Fibroblast of pulmonary artery (primary cell): ENCODE results near the gene PRKACB.

Experiments used
- DNase-seq: peaks from one replicate; pipeline ENCODE4 v3.0.0-alpha.2; 2010; ENCODE audit warnings: low read depth
- H3K4me3 ChIP-seq: replicated peaks from 2 replicates; pipeline ENCODE4 v1.5.1; 2011; ENCODE audit warnings: low read depth, mild to moderate bottlenecking, control low read depth, low read length, moderate library complexity
- CTCF ChIP-seq: IDR thresholded peaks from 2 replicates; pipeline ENCODE4 v1.5.1; 2011; ENCODE audit warnings: mild to moderate bottlenecking, control low read depth, low read length, inconsistent platforms; ENCODE audit errors: missing control alignments

The PRKACB gene

GRCh38 chr1:84236256-84236655 lies 92.2 kb downstream of the PRKACB start:
- DNase-seq, result no peak
- no peak for TF ChIP-seq CTCF
- H3K4me3 ChIP-seq, result no peak overlapping the region

DNA sequence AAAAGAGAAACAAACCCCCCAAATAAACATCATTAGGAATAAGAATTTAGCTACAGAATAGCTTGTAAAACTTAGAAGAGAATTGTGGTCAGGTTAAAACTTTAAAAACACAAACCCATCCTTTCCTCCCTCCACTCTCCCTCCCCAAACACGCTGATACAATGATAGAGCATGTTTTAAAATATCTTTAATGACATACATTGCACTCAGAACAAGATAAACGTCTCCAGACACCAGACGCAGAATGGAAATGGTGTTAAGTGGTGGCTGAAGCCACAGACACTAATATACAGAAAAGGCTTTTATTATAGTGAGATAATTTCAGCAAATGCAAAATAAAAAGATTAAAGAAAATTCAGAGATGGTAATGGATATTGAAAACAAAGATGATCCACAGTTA lies 98.6 kb downstream of the PRKACB start:
- no peak for TF ChIP-seq CTCF
- no peak overlapping the region for H3K4me3 ChIP-seq
- DNase-seq, result no peak

DNA sequence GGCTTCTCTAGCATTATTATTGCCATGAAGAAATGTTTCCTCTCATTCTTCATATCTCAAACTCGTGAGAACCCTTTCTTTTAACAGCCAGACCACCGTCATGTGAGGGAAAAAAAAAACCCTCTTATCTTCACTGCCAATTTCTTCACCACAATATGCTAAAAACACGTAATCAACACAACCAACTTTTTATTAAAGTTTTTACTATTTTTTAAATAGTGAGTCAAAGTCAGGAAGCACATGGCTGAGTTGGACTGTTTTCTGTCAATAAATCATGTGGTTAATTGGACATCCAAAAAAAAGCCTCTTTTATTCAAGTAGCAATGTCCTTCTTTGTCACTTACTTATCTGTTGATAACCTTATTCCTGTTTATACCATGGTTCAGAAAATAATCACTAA lies 101.5 kb downstream of the PRKACB start:
- DNase-seq, result peak; percentile 29
- TF ChIP-seq CTCF, result no peak
- H3K4me3 ChIP-seq, result no peak overlapping the region

DNA sequence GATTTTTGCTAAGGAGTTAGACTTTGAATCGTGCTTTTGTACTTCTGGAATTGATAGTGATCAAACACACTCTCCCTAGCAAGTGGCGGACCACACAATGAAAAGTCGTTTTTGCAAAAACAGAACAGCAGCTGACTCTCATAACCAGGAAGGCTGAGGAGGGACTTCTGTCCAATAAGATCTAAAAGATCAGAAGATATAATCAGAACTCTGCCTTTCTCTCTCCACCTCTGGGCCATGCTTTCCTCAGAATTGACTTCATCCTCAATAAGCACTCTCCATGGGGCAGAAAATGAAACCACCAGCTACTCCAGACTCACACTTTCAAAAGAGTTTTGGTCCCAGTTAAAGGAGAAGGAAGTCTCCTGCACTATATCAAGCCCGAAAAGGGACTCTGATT lies 102.1 kb downstream of the PRKACB start:
- H3K4me3 ChIP-seq, result no peak overlapping the region
- TF ChIP-seq CTCF, result no peak
- no peak for DNase-seq

GRCh38 chr1:84247425-84248220 lies 103.6 kb downstream of the PRKACB start:
- H3K4me3 ChIP-seq, result no peak overlapping the region
- DNase-seq, result peak; percentile 84
- no peak for TF ChIP-seq CTCF

DNA sequence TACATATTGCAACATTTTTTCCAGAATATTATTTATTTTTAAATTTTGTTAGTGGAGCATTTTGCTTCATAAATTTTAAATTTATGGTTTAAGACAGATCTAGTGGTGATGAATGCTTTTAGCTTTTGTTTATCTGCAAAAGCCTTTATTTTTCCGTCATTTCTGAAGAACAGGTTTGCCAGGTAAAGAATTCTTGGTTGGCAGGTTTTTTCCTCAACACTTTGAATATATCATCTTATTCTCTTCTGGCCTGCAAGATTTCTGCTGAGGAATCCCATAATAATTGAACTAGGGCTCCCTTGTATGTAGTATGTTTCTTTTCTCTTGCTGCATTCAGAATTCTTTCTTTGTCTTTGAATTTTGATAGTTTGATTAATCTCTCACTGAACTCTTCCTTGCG lies 106.6 kb downstream of the PRKACB start:
- DNase-seq, result no peak
- no peak for TF ChIP-seq CTCF
- H3K4me3 ChIP-seq, result no peak overlapping the region

DNA sequence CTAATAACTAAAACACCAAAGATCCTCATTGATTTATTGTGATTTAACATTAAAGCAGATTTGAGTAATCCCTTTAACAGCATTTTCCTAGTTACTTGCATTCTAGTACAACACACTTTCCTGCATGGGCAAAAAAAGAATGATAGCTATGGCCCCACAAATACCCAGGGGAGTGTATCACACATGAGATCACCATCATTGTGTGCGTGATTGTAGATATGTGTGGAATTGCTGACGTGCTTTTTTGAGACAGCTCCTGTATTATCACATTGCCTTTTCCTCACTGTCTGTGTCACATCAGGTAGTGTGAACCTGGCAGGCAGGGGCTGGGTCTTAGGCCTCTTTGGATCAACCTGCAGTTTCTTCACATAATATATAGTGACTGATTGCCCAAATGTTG lies 109.0 kb downstream of the PRKACB start:
- no peak for TF ChIP-seq CTCF
- peak; percentile 52 for DNase-seq
- no peak overlapping the region for H3K4me3 ChIP-seq
